ENCODE results near the gene CAMK2G.

CAMK2G gene

GRCh38 chr10:73859428-73859783, 14.9 kb downstream of the CAMK2G start:
- no peak for DNase-seq

- no peak for DNase-seq
These were observed 15.5 kb downstream of the CAMK2G start for GRCh38 chr10:73858750-73859427.

- no peak for DNase-seq
These were observed 16.2 kb downstream of the CAMK2G start for GRCh38 chr10:73858013-73858708.

GRCh38 chr10:73857446-73857845, 16.9 kb downstream of the CAMK2G start:
- DNase-seq, result no peak

- no peak for DNase-seq
These were observed 18.1 kb downstream of the CAMK2G start for GRCh38 chr10:73856261-73856660.

- DNase-seq, result no peak
These were observed 18.9 kb downstream of the CAMK2G start for GRCh38 chr10:73855413-73855812.

- no peak for DNase-seq
These were observed 20.0 kb downstream of the CAMK2G start for GRCh38 chr10:73854310-73854709.

- no peak for DNase-seq
These were observed 21.2 kb downstream of the CAMK2G start for GRCh38 chr10:73853196-73853595.

- DNase-seq, result no peak
These were observed 23.4 kb downstream of the CAMK2G start for GRCh38 chr10:73850863-73851461.

GRCh38 chr10:73850211-73850610, 24.1 kb downstream of the CAMK2G start:
- no peak for DNase-seq

GRCh38 chr10:73848821-73849489, 25.4 kb downstream of the CAMK2G start:
- no peak for DNase-seq

GRCh38 chr10:73847031-73847430, 27.3 kb downstream of the CAMK2G start:
- no peak for DNase-seq

- no peak for DNase-seq
These were observed 31.1 kb downstream of the CAMK2G start for GRCh38 chr10:73843261-73843660.

- no peak for DNase-seq
These were observed 32.0 kb downstream of the CAMK2G start for GRCh38 chr10:73842349-73842748.

- DNase-seq, result no peak
These were observed 32.6 kb downstream of the CAMK2G start for GRCh38 chr10:73841526-73842285.

- no peak for DNase-seq
These were observed 33.3 kb downstream of the CAMK2G start for GRCh38 chr10:73841061-73841421.

GRCh38 chr10:73840403-73841060, 33.8 kb downstream of the CAMK2G start:
- no peak for DNase-seq

- no peak for DNase-seq
These were observed 34.3 kb downstream of the CAMK2G start for GRCh38 chr10:73840056-73840402.

GRCh38 chr10:73839276-73839966, 34.9 kb downstream of the CAMK2G start:
- DNase-seq, result no peak

GRCh38 chr10:73838827-73839226, 35.5 kb downstream of the CAMK2G start:
- no peak for DNase-seq

- DNase-seq, result no peak
These were observed 36.3 kb downstream of the CAMK2G start for GRCh38 chr10:73838008-73838567.

GRCh38 chr10:73837072-73837471, 37.3 kb downstream of the CAMK2G start:
- DNase-seq, result no peak
